SJSA1 (cell line): ENCODE results near the gene PNPLA2. TPM values are rescaled to one million over a fixed set of nuclear protein-coding genes. Genes with fewer than 3 reads are reported as not detected.

Source experiments
- DNase-seq, 2 experiments: peaks; one replicate each; pipeline ENCODE4 v3.0.0-alpha.2; 2015 to 2020; ENCODE audit warnings: low spot score in 2 of 2, low read depth in 1 of 2
- H3K27ac ChIP-seq: fragments of 250-450 bp; sonication (Bioruptor Pico); 2 replicates; pipeline ENCODE4 v1.5.1; 2020; ENCODE audit warnings: mild to moderate bottlenecking, moderate library complexity
- H3K27me3 ChIP-seq: fragments of 250-450 bp; sonication (Bioruptor Pico); replicated peaks from 2 replicates; pipeline ENCODE4 v1.5.1; 2020; ENCODE audit warnings: mild to moderate bottlenecking, moderate library complexity
- H3K36me3 ChIP-seq: fragments of 250-450 bp; sonication (Bioruptor Pico); 2 replicates; pipeline ENCODE4 v1.5.1; 2020; ENCODE audit warnings: mild to moderate bottlenecking
- H3K4me1 ChIP-seq: fragments of 250-450 bp; sonication (Bioruptor Pico); replicated peaks from 2 replicates; pipeline ENCODE4 v1.6.1; 2021; ENCODE audit warnings: mild to moderate bottlenecking
- H3K4me3 ChIP-seq: fragments of 250-450 bp; sonication (Bioruptor Pico); 2 replicates; pipeline ENCODE4 v1.5.1; 2020; ENCODE audit warnings: mild to moderate bottlenecking
- H3K9me3 ChIP-seq: fragments of 250-450 bp; sonication (Bioruptor Pico); replicated peaks from 2 replicates; pipeline ENCODE4 v1.5.1; 2020; ENCODE audit warnings: mild to moderate bottlenecking
- total RNA-seq: library from RNA; depleted of rRNA; stranded (reverse); fragments of >200 nt; shearing (Covaris generic); gene quantifications from 2 replicates; pipeline ENCODE4 v1.2.3, GENCODE V29; 2014

The PNPLA2 gene
- total RNA-seq, 1 experiment from 2014 or later: 5.0 TPM

GRCh38 chr11:799641-800316 lies 18.9 kb upstream of the PNPLA2 start:
- Histone ChIP-seq H3K4me1 (peaks cover 34% of the 10 kb centered on the region), H3K4me3 (no peak overlapping the region), H3K36me3 (no peaks in the 10 kb centered on the region), H3K27ac (no peak overlapping the region), H3K9me3 (no peaks in the 10 kb centered on the region), H3K27me3 (no peaks in the 10 kb centered on the region)
- no peak for DNase-seq

GRCh38 chr11:800473-800872 lies 18.2 kb upstream of the PNPLA2 start:
- no peak overlapping the region for H3K4me3 ChIP-seq
- H3K36me3 ChIP-seq: no peaks in the 10 kb centered on the region
- no peak overlapping the region for H3K27ac ChIP-seq
- no peaks in the 10 kb centered on the region for H3K9me3 ChIP-seq
- no peak for DNase-seq
- peaks cover 32% of the 10 kb centered on the region for H3K4me1 ChIP-seq
- H3K27me3 ChIP-seq: no peaks in the 10 kb centered on the region

GRCh38 chr11:801097-801780 lies 17.5 kb upstream of the PNPLA2 start:
- Histone ChIP-seq H3K27ac (no peak overlapping the region), H3K4me1 (peaks cover 31% of the 10 kb centered on the region), H3K9me3 (no peaks in the 10 kb centered on the region), H3K27me3 (no peaks in the 10 kb centered on the region), H3K4me3 (no peak overlapping the region), H3K36me3 (no peaks in the 10 kb centered on the region)
- no peak for DNase-seq

- Histone ChIP-seq H3K4me1 (peaks cover 22% of the 10 kb centered on the region), H3K36me3 (no peaks in the 10 kb centered on the region), H3K9me3 (no peaks in the 10 kb centered on the region), H3K27ac (no peak overlapping the region), H3K4me3 (no peak overlapping the region), H3K27me3 (no peaks in the 10 kb centered on the region)
- no peak for DNase-seq
Measured at GRCh38 chr11:802018-802617, 16.6 kb upstream of the PNPLA2 start.

- H3K36me3 ChIP-seq: no peaks in the 10 kb centered on the region
- H3K27ac ChIP-seq: no peak overlapping the region
- H3K4me1 ChIP-seq: peaks cover 16% of the 10 kb centered on the region
- DNase-seq: no peak
- no peaks in the 10 kb centered on the region for H3K9me3 ChIP-seq
- no peak overlapping the region for H3K4me3 ChIP-seq
- H3K27me3 ChIP-seq: no peaks in the 10 kb centered on the region
Measured at GRCh38 chr11:802693-803466, 15.8 kb upstream of the PNPLA2 start.

GRCh38 chr11:803467-803742 lies 15.3 kb upstream of the PNPLA2 start:
- Histone ChIP-seq H3K27me3 (no peaks in the 10 kb centered on the region), H3K9me3 (no peaks in the 10 kb centered on the region), H3K27ac (no peak overlapping the region), H3K36me3 (no peaks in the 10 kb centered on the region), H3K4me3 (no peak overlapping the region), H3K4me1 (peaks cover 17% of the 10 kb centered on the region)
- no peak for DNase-seq

GRCh38 chr11:803770-804598 lies 14.7 kb upstream of the PNPLA2 start:
- H3K27me3 ChIP-seq: no peaks in the 10 kb centered on the region
- no peak overlapping the region for H3K4me3 ChIP-seq
- H3K36me3 ChIP-seq: peaks cover under 1% of the 10 kb centered on the region; the same call in 1 of the 2 replicates
- no peaks in the 10 kb centered on the region for H3K9me3 ChIP-seq
- peaks cover 22% of the 10 kb centered on the region; the same call in 1 of the 2 replicates for H3K4me1 ChIP-seq
- H3K27ac ChIP-seq: no peak overlapping the region
- DNase-seq: no peak

GRCh38 chr11:804599-804964 lies 14.1 kb upstream of the PNPLA2 start:
- H3K4me3 ChIP-seq: peak overlapping the region; percentile 45
- peaks cover 24% of the 10 kb centered on the region; the same call in 1 of the 2 replicates for H3K4me1 ChIP-seq
- DNase-seq: no peak
- H3K27ac ChIP-seq: no peak overlapping the region
- H3K9me3 ChIP-seq: no peaks in the 10 kb centered on the region
- peaks cover 6% of the 10 kb centered on the region; the same call in 1 of the 2 replicates for H3K36me3 ChIP-seq
- no peaks in the 10 kb centered on the region for H3K27me3 ChIP-seq

GRCh38 chr11:808427-809286 lies 10.1 kb upstream of the PNPLA2 start:
- peaks cover 24% of the 10 kb centered on the region for H3K4me1 ChIP-seq
- H3K27ac ChIP-seq: peak overlapping the region; percentile 100
- no peaks in the 10 kb centered on the region for H3K27me3 ChIP-seq
- peak in 1 of 2 experiments; percentile 81 for DNase-seq
- H3K36me3 ChIP-seq: peaks cover 41% of the 10 kb centered on the region
- H3K4me3 ChIP-seq: peak overlapping the region; percentile 88
- H3K9me3 ChIP-seq: no peaks in the 10 kb centered on the region

- H3K27me3 ChIP-seq: no peaks in the 10 kb centered on the region
- H3K27ac ChIP-seq: peak within 1 kb of the TSS; percentile 100
- peak within 1 kb of the TSS; percentile 88 for H3K4me3 ChIP-seq
- H3K36me3 ChIP-seq: peaks cover 42% of the 10 kb centered on the region
- H3K9me3 ChIP-seq: no peaks in the 10 kb centered on the region
- peak; percentile 92 to 97 for DNase-seq
- peaks cover 20% of the 10 kb centered on the region for H3K4me1 ChIP-seq
Measured at GRCh38 chr11:809287-810039, 9.3 kb upstream of the PNPLA2 start, which contains the start of gene RPLP2. RPLP2 (plus strand) TSS chr11:809967; CDS start chr11:810235, 268 bp downstream.

- Histone ChIP-seq H3K36me3 (peaks cover 42% of the 10 kb centered on the region), H3K4me1 (peaks cover 17% of the 10 kb centered on the region), H3K9me3 (no peaks in the 10 kb centered on the region), H3K27me3 (no peaks in the 10 kb centered on the region), H3K4me3 (peak overlapping the region; percentile 88), H3K27ac (peak overlapping the region; percentile 100)
- no peak for DNase-seq
Measured at GRCh38 chr11:810040-810567, 8.6 kb upstream of the PNPLA2 start.
